ACC112 (cell line): ENCODE data around the gene NEDD4.
"Not testable (repeated sequence)": the region's sequence is repeated elsewhere in the genome, so short reads cannot be mapped to it uniquely, and the experiment has no call there.

Source experiments
- H2AFZ ChIP-seq: fragments of 200-600 bp; sonication (generic); one replicate; pipeline ENCODE4 v1.6.0; 2017; ENCODE audit warnings: antibody characterized with exemption, low read length; ENCODE audit not compliant: unreplicated experiment
- H3K27ac ChIP-seq: fragments of 200-600 bp; sonication (generic); 2 replicates; pipeline ENCODE4 v1.5.1; 2014; ENCODE audit warnings: low read depth, mild to moderate bottlenecking, antibody characterized with exemption, low read length, moderate library complexity
- H3K27me3 ChIP-seq: fragments of 200-600 bp; sonication (generic); 2 replicates; pipeline ENCODE4 v1.6.1; 2014; ENCODE audit warnings: mild to moderate bottlenecking, antibody characterized with exemption, low read length, moderate library complexity, mixed read lengths; ENCODE audit not compliant: insufficient read depth
- H3K36me3 ChIP-seq: fragments of 200-600 bp; sonication (generic); 2 replicates; pipeline ENCODE4 v1.6.1; 2016; ENCODE audit warnings: mild to moderate bottlenecking, antibody characterized with exemption, low read length, moderate library complexity, mixed read lengths; ENCODE audit not compliant: insufficient read depth
- H3K4me1 ChIP-seq: fragments of 200-600 bp; sonication (generic); one replicate; pipeline ENCODE4 v1.6.1; 2016; ENCODE audit warnings: low read length, mixed read lengths; ENCODE audit not compliant: insufficient read depth, unreplicated experiment, control insufficient read depth
- H3K4me3 ChIP-seq: fragments of 200-600 bp; sonication (generic); 2 replicates; pipeline ENCODE4 v1.5.1; 2014; ENCODE audit warnings: mild to moderate bottlenecking, low read depth, low read length
- H3K79me2 ChIP-seq: fragments of 200-600 bp; sonication (generic); one replicate; pipeline ENCODE4 v1.6.0; 2016; ENCODE audit warnings: low read length; ENCODE audit not compliant: control insufficient read depth, unreplicated experiment, insufficient read depth

NEDD4 gene

DNA sequence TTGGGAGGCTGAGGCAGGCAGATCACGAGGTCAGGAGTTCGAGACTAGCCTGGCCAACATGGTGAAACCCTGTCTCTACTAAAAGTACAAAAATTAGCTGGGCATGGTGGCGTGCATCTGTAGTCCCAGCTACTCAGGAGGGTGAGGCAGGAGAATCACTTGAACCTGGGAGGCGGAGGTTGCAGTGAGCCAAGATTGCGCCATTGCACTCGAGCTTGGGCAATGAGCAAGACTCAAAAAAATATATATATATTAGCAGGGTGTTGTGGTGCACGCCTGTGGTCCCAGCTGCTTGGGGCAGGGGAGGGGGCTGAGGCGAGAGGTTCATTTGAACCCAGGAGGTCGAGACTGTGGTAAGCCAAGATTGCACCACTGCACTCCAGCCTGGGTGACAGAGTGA lies 207.8 kb downstream of the NEDD4 start:
- not testable (repeated sequence) for H3K79me2 ChIP-seq, H3K4me1 ChIP-seq, H3K27me3 ChIP-seq, H3K36me3 ChIP-seq, H3K4me3 ChIP-seq, H3K27ac ChIP-seq, H2AFZ ChIP-seq

DNA sequence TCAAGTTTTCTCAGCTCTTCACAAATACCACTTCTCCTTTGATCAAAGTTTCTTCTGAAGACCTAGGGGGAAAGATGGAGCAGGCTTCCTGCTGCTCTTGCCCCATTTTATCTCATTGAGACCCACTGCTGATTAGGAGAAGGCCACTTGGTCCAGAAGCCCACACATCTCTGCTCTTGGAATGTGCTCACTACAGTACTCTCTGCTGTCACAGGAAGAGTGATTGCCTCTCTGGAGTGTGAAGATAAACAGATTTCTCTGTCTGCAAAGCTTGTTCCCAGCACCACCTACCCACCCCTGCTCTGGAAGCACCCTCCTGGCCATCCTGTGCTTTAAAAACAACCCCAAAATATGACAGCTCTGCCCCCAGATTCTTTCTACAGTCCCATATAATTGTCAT lies 209.1 kb downstream of the NEDD4 start:
- Histone ChIP-seq H3K27ac (no peak overlapping the region), H3K27me3 (peaks cover 3% of the 10 kb centered on the region), H3K4me1 (no peaks in the 10 kb centered on the region), H3K36me3 (no peaks in the 10 kb centered on the region), H3K4me3 (no peak overlapping the region), H3K79me2 (no peaks in the 10 kb centered on the region), H2AFZ (no peak overlapping the region)

DNA sequence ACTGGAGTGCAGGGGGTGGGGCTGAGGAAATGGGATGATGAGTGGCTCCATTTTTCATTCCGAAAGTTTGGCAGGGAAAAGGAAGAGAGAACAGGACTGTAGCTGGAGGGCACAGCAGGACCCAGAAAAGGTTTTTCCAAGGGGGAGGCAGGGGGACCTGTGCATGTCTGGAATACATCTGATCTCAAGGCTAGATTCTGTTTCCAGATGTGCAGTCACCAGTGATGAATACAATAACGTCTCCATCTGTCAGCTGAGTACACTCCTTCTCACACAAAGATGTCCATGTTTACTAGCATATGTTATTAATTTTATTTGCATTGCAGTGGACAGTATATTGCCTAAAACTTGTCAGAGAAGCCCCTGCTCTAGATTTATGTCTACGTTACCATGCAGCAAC lies 210.5 kb downstream of the NEDD4 start:
- no peak overlapping the region for H3K27ac ChIP-seq
- no peak overlapping the region for H3K4me3 ChIP-seq
- no peaks in the 10 kb centered on the region for H3K4me1 ChIP-seq

DNA sequence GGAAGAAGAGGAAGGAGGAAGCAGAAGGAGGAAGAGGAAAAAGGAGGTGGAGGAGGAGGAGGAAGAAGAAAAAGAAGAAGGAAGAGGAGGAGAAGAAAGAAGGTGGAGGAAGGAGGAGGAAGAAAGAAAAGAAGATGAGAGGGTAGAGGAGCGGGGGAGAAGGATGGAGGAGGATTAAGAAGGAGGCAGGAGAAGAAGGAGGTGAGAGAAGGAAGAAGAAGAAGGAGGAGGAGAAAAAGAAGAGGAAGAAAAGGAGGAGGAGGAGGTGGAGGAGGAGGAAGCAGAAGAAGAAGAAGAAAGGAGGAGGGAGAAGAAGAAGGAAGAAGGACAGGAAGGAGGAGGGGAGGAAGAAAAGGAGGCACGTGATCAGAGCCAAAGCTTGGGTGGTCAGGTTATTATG lies 213.1 kb downstream of the NEDD4 start:
- Histone ChIP-seq H2AFZ (no peak overlapping the region), H3K79me2 (no peaks in the 10 kb centered on the region), H3K27ac (no peak overlapping the region), H3K27me3 (peaks cover 21% of the 10 kb centered on the region), H3K4me3 (no peak overlapping the region), H3K36me3 (no peaks in the 10 kb centered on the region), H3K4me1 (no peaks in the 10 kb centered on the region)

More for the DNA sequence above, 210.5 kb downstream of the NEDD4 start:
- H3K79me2 ChIP-seq: no peaks in the 10 kb centered on the region
- no peak overlapping the region for H2AFZ ChIP-seq
- H3K36me3 ChIP-seq: no peaks in the 10 kb centered on the region
- peaks cover 14% of the 10 kb centered on the region for H3K27me3 ChIP-seq

DNA sequence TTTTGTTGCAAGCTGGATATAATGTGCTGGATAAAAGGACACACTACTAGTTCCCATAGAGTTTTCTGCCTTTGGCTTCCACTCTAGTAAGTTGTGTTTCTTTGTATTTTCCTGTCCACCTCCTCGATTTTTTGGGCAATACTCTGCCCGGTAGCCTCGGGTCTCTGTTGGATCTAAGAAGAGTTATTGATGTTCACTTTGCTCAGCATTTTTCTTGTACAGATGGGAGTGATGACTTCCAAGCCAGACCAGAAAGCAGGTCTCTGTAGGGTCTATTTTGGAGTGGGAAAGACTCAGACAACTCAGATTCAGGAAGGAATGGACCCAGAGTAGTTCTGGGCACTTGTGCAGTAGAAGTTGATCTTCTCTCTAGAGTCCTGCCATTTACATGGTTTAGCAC lies 214.5 kb downstream of the NEDD4 start:
- Histone ChIP-seq H3K4me1 (no peaks in the 10 kb centered on the region), H3K4me3 (no peak overlapping the region), H2AFZ (no peak overlapping the region), H3K79me2 (no peaks in the 10 kb centered on the region), H3K27ac (no peak overlapping the region), H3K36me3 (no peaks in the 10 kb centered on the region), H3K27me3 (peaks cover 21% of the 10 kb centered on the region)
